HG02885 (cell line): ENCODE results near the gene NCAM2.
"Not testable (repeated sequence)": the region's sequence is repeated elsewhere in the genome, so short reads cannot be mapped to it uniquely, and the experiment has no call there.

ENCODE experiments used
- ATAC-seq: cut with Tn5 transposase; IDR thresholded peaks from one replicate; pipeline ENCODE4 v1.9.1; 2021; ENCODE audit warnings: mild to moderate bottlenecking; ENCODE audit not compliant: unreplicated experiment, poor library complexity

Gene NCAM2

DNA sequence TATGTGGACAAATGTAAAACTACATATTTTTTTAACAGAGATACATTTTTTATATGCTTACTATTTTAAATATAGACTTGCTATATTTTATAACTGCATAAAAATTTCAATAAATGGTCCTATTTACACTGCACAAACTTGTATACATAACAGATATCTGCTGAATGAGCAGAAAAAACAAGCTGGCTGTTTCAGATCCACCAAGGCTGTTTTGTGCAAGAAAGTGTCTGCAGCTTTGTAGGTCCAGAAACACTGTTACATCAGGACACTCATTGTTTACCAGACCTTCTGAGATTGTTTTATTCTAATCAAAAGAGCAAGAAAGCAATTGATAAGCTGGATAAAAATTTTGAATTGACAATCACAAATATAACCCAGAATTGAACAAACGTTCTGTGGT lies 99.3 kb downstream of the NCAM2 start:
- ATAC-seq, result no peak

- no peak for ATAC-seq
Measured at GRCh38 chr21:21101911-21102310, 103.7 kb downstream of the NCAM2 start.

DNA sequence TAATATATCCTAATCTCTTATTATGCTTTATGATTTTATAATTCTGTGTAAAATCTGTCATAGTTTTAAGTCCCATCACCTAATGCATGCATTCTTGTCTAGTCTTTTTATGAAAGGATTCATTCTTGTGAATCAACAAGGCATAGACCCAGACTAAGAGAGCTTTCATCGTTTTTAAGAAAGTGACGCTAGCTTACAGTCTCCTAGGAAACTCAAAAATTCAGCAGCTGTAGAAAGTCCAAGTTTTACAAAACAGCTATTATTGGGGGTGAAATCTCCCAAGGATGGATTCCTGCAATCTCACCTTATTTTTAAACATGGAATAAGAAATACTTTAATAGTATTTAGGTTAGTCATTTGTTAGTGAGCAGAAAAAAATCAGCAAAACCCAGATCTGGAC lies 104.7 kb downstream of the NCAM2 start:
- ATAC-seq, result no peak

- ATAC-seq, result no peak
Measured at GRCh38 chr21:21103692-21104091, 105.5 kb downstream of the NCAM2 start.

DNA sequence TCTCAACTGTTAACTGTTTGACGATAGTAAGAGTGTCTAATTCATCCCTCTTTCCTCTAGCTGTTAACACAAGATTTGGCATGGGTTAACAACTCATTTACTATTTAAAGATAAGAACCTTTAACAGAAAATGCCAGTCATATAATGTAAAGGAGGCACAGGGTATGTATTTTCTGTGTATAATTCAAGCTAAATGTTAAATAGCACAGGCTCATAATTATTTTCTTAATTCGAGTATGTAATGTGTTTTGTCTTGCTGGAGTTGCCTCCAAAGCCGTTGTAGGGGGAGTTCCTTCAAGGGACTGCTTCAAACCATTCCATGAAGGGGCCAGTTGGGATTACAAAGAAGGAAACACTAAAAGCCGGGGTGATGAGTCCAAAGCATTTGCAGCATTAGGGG lies 111.5 kb downstream of the NCAM2 start:
- ATAC-seq, result no peak

GRCh38 chr21:21111309-21111920 lies 113.2 kb downstream of the NCAM2 start:
- no peak for ATAC-seq

DNA sequence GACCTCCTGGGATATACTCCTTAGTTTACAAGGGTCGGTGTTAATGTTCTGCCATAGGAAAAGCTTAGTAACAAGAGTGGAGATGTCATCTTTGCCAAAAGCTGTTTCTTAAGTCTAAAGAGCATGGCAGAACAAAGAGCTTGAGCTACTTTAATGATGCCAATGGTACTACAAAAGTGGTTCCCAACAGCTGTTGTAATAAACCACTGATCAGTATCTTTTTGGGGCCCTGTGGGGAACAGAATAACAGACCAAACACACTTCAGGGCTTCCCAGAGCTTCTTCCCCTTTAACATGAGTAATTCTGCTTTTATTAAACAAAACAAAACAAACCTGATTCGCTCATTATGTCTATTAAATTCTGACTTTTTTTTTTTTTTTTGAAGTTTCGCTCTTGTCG lies 116.3 kb downstream of the NCAM2 start:
- ATAC-seq, result no peak

- ATAC-seq, result no peak
Measured at GRCh38 chr21:21119091-21119490, 120.9 kb downstream of the NCAM2 start.

GRCh38 chr21:21122680-21123079 lies 124.5 kb downstream of the NCAM2 start:
- ATAC-seq, result no peak

DNA sequence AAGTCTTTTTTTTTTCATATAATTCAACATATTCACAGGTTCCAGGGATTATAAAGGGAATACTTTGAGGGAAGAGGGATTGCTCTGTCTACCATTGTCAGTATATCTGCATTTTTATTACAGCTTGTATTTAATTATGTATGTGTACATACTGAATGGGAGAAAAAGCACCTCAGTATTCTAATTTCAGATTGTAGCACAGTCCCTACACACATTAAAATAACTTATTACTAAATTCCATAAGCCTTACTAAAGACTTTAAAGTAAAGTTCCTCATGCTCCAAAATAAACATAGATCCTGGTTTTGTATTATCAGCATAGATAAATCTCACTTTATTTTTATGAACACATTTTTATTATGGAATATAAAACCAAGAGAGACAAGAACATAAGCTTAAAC lies 134.2 kb downstream of the NCAM2 start:
- ATAC-seq, result no peak

DNA sequence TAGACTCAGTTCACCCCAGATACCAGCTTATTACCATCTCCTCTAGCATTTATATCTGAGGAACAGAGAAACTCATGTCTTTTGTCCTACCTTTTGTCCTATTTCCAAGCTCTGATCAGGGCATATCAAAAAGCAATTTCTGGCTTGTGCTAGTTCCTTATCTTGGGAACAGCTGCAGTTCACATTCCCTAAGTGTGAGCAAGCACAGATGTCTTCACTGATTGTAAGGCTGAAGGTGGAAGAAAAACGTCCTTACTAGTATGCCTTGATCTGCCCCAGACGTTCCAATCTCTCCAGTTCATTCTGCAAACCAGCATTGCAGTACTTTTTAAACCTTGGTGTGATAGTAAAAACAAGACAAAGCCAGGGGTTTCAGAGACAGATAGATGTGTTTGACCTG lies 139.8 kb downstream of the NCAM2 start:
- no peak for ATAC-seq

DNA sequence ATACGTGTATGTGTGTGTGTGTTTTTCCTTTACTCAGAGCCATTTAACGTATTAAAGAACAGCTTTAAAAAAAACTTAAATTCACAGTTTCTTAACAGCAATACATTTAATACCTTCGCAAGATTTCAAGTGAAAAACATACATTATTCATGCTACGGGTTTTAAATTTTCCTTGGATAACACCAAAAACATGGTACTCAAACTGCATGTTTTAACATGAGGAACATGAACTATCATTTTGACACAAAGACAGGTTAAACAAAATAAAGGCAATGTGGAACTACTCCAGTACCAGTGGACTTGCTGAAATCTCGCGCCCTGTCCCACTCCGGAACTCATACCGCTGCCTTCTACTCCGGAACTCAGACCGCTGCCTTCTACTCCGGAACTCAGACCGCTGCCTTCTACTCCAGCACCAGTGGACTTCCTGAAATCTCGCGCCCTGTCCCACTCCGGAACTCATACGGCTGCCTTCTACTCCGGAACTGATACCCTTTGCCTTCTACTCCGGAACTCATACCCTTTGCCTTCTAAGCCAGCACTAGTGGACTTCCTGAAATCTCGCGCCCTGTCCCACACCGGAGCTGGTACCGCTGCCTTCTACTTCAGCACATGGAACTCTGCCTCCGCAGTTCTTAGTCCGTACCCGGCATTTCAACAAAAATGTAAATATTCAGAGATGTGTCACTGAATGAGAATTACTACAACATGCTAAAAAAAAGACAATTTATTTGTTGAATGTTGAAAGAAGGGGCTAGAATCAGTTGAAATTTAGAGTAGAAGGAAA lies 148.6 kb downstream of the NCAM2 start:
- no peak for ATAC-seq

DNA sequence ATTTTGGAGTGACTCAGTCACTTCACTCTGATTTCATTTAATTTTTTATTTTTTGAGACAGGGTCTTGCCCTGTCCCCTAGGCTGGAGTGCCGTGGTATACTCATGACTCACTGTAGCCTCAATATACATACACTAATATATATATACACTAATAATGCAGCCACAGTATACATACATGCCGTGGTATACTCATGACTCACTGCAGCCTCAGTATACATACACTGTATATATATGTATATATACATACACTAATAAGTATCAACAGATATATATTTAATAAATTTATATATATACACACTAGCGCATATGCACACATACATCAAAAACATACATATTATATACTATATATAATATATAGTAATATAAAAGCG lies 149.2 kb downstream of the NCAM2 start:
- ATAC-seq, result no peak

DNA sequence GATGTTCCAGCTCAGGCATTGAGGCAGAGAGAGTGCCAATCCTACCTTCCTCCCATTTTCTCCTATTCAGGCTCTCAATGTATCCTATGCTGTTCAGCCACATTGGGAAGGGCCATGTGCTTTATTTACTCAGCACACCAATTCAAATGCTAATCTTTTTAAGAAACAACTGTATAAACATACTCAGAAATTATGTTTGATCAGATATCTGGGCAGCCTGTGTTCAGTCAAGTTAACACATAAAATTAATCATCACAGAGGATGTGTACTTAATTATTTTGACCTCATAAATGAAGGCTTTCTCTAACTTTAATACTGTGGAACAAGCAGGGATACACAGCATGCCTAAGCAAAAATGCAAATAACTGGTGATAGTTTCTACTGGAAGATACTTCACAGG lies 149.8 kb downstream of the NCAM2 start:
- ATAC-seq, result no peak

- no peak for ATAC-seq
Measured at GRCh38 chr21:21148514-21148913, 150.3 kb downstream of the NCAM2 start.

GRCh38 chr21:21149445-21149844 lies 151.2 kb downstream of the NCAM2 start:
- not testable (repeated sequence) for ATAC-seq

GRCh38 chr21:21151231-21151630 lies 153.0 kb downstream of the NCAM2 start:
- no peak for ATAC-seq

DNA sequence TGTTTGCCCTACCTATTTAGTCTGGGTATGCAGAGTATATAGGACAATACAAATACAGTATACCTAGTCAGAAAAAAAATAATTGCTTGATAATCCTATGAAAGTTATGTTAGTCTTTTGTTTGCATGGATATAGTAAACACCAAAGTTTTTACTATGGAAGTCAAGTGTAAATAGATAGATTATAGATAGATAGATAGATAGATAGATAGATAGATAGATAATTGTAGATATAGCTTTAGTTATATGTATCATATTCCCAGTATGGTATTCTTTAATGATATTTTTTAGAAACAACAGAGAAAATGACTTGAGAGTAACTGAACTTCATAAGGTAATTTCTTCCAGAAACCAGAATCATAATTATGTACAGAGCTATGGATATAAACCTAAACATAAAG lies 158.2 kb downstream of the NCAM2 start:
- ATAC-seq, result no peak

- ATAC-seq, result no peak
Measured at GRCh38 chr21:21156957-21157356, 158.7 kb downstream of the NCAM2 start.

GRCh38 chr21:21158376-21158918 lies 160.2 kb downstream of the NCAM2 start:
- no peak for ATAC-seq

DNA sequence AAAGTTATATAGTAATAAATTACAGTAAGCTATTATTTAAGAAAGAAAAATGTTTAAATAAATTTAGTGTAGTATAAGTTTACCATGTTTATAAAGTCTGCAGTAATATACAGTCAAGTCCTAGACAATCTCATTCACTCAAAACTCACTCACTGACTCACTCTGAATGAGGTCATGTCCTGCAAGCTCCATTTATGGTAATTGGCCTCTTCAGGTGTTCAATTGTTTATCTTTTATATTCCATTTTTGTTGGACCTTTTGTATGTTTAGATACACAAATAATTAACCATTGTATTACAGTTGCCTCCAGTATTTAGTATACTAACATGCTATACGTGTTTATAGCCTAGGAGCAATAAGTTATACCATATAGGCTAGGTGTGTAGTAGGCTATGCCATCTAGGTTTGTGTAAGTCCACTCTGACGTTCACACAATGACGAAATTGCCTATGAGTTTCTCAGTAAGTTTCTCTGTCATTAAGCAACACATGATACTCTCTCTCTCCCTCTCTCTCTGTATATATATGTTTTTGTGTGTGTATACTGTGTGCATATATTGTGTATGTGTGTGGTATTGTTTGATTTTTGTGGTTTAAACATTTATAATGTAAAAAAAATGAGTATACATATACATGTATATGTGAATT lies 161.2 kb downstream of the NCAM2 start:
- no peak for ATAC-seq
